HAP-1 (cell line): ENCODE measurements around the gene BICD2.

Source experiments
- DNase-seq, 2 experiments: peaks; one replicate each; pipeline ENCODE4 v3.0.0-alpha.2; 2016 to 2020; ENCODE audit warnings: low spot score in 2 of 2
- H3K27me3 ChIP-seq: fragments of 250-450 bp; sonication (Bioruptor Pico); 2 replicates; pipeline ENCODE4 v1.5.1; 2020; ENCODE audit warnings: low read depth, mild to moderate bottlenecking, moderate library complexity
- H3K36me3 ChIP-seq: fragments of 250-450 bp; sonication (Bioruptor Pico); replicated peaks from 2 replicates; pipeline ENCODE4 v1.5.1; 2020; ENCODE audit warnings: mild to moderate bottlenecking
- H3K4me1 ChIP-seq: fragments of 250-450 bp; sonication (Bioruptor Pico); 2 replicates; pipeline ENCODE4 v1.5.1; 2020; ENCODE audit warnings: mild to moderate bottlenecking
- H3K4me3 ChIP-seq: fragments of 250-450 bp; sonication (Bioruptor Pico); 2 replicates; pipeline ENCODE4 v1.5.1; 2020; ENCODE audit warnings: mild to moderate bottlenecking, moderate library complexity
- H3K9me3 ChIP-seq: fragments of 250-450 bp; sonication (Bioruptor Pico); 2 replicates; pipeline ENCODE4 v1.5.1; 2020; ENCODE audit warnings: mild to moderate bottlenecking, moderate library complexity
- in situ Hi-C: fragments of 300-500 bp; cut with MboI; formaldehyde crosslinking; loops from 3 replicates; pipeline ENCODE4 v1.14.3; 2020; ENCODE audit warnings: low sequenced_read_pairs, inconsistent platforms, mixed read lengths

Gene BICD2

DNA sequence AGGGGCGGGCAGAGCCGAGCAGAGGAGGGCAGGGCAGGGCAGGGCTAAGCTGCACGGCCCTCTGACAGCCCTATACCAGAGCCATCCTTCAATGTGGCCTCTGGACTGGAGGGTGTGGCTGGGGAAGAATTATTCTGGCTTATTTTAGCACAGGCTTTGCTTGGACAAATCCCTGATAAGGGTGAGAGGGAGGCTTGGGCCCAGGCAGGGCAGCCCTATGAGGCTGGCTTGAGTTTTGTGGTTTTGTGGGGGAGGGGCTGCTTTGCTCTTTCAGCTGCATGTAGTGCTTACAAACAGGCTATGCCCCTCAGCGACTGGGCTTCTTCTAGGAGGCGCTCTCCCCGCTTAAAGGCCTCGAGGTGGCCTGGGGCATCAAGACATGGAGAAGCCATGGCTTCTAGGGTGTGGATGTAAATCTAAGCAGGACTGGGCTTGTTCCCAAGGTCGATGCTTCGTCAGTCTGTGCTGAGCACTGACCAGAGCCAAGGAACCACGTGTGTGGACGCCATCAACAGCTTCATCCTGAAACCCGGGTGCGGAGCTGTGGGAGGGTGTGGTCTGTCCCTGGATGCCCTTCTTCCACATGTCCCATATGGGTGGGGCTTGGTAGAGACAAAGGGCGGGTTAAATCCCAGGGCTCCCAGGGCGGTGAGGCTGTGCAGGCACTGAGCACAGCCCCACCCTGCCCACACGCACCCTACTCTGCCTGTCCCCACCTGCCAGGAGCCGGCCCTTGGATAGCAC, 49.0 kb downstream of the BICD2 start:
- no peak for DNase-seq
- Histone ChIP-seq H3K4me3 (no peak overlapping the region), H3K27me3 (no peaks in the 10 kb centered on the region), H3K36me3 (peaks cover 86% of the 10 kb centered on the region), H3K4me1 (no peaks in the 10 kb centered on the region), H3K9me3 (no peaks in the 10 kb centered on the region)
- in situ Hi-C loops = loop anchor here (5.0 kb wide), 1 partner anchor 77 kb away; no protein-coding TSS in a partner anchor

DNA sequence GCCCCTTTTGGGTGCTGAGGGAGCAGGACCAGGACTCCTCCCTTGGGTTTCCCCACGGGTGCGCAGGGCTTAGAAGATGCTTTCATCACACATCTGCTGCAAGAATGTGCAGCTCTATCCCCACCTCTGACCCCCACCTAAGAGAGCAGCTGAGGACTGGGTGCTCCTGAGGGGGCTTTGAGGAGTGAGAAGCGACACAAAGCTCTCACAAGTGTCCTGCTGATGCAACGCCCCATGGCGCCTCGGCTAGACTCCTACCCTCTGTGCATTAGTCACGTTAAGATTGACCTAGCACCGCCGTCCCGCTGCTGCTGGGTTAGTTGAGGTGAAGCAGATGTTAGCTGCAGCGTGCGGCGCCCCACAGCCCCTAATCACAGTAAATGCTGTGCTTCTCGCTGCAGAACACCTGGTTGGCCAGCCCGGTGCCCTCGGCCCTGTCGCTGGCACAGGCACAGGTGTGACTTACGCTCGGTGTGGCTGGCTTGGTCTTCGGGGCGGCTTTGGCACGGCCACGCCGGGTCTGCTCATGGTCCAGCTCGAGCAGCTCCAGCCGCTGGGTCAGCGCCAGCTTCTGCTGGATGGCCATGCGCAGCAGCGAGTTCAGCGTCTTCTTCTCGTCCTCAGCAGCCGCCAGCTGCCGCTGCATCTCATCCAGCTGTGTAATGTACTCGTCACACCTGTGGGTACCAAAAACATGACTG, 49.7 kb downstream of the BICD2 start:
- Histone ChIP-seq H3K36me3 (peaks cover 79% of the 10 kb centered on the region), H3K4me3 (no peak overlapping the region), H3K4me1 (no peaks in the 10 kb centered on the region), H3K27me3 (no peaks in the 10 kb centered on the region), H3K9me3 (no peaks in the 10 kb centered on the region)
- DNase-seq = no peak
- in situ Hi-C loops = loop anchor here (5.0 kb wide), 1 partner anchor 77 kb away; no protein-coding TSS in a partner anchor

DNA sequence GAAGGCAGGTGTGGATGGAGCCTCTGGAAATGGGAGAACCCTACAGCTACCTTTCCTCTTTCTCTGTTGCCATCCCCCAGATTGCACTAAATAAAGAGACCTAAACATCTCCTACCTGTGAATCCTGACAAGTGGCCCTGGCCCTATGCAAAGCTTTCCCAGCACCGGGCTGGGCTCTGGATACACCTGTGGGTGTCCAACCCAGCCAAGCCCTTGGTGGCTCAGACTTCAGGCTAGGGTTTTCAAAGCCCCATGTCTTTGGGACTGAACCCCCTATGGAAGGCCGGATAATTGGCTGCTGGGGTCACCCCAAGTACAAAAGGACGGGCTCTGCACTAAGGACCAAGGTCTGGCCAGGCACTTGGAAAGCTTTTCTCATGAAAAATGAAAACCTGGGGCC, 50.6 kb downstream of the BICD2 start:
- H3K4me3 ChIP-seq = no peak overlapping the region
- in situ Hi-C loops = no loop called here
- H3K36me3 ChIP-seq = peaks cover 70% of the 10 kb centered on the region

DNA sequence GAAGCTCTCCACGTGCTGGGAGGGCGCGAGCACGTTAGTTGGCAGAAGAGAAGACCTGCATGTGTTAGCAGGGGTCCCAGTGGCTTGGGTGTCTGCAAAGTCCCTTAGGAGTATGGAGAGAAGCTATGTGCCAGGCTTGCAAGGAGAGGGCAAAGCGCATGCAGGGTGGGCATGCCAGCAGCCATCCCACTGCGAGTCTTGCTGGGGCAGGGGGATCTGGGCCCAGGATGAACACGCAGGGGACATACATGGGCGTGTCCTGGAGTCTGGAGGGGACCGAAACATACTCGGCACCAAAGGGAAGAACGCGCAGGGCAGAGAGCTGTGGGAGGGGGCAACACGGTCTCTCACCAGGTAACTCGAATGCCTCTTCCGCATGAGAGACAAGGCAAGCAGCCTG, 51.1 kb downstream of the BICD2 start:
- H3K9me3 ChIP-seq = no peaks in the 10 kb centered on the region
- H3K36me3 ChIP-seq = peaks cover 65% of the 10 kb centered on the region
- no peak for DNase-seq
- in situ Hi-C loops = no loop called here
- H3K4me1 ChIP-seq = no peaks in the 10 kb centered on the region
- no peaks in the 10 kb centered on the region for H3K27me3 ChIP-seq
- H3K4me3 ChIP-seq = no peak overlapping the region

More for the DNA sequence above, 50.6 kb downstream of the BICD2 start:
- no peaks in the 10 kb centered on the region for H3K27me3 ChIP-seq
- H3K4me1 ChIP-seq = no peaks in the 10 kb centered on the region
- no peaks in the 10 kb centered on the region for H3K9me3 ChIP-seq
- DNase-seq = no peak

GRCh38 chr9:92712767-92713166, 51.9 kb downstream of the BICD2 start:
- Histone ChIP-seq H3K27me3 (no peaks in the 10 kb centered on the region), H3K9me3 (no peaks in the 10 kb centered on the region), H3K4me3 (no peak overlapping the region), H3K36me3 (peaks cover 59% of the 10 kb centered on the region), H3K4me1 (no peaks in the 10 kb centered on the region)
- DNase-seq = no peak
- in situ Hi-C loops = no loop called here

- no peaks in the 10 kb centered on the region for H3K27me3 ChIP-seq
- no peaks in the 10 kb centered on the region for H3K9me3 ChIP-seq
- peaks cover 50% of the 10 kb centered on the region for H3K36me3 ChIP-seq
- DNase-seq = no peak
- in situ Hi-C loops = no loop called here
- no peaks in the 10 kb centered on the region for H3K4me1 ChIP-seq
- no peak overlapping the region for H3K4me3 ChIP-seq
Observed at GRCh38 chr9:92711844-92712243, 52.8 kb downstream of the BICD2 start.

DNA sequence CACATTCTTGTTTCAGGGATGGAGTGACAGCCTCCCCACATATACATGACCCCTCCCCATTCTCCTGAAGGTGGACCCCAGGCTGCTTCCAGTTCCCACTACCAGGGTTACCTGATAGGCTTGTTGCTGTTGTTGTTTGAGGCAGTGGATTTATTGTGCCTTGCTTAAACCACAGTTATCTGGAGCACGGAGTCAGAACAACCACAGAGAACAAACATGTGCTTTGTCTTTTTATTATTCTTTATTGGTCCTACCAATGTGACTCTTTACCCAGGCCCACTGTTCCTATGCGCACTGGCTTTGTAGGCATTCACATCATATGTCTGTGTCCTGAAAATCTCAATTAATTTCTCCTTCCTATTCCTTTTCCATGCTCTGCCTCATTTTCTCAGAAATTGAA, 53.5 kb downstream of the BICD2 start:
- in situ Hi-C loops = no loop called here
- no peaks in the 10 kb centered on the region for H3K27me3 ChIP-seq
- no peak overlapping the region for H3K4me3 ChIP-seq
- no peaks in the 10 kb centered on the region for H3K4me1 ChIP-seq
- peaks cover 43% of the 10 kb centered on the region for H3K36me3 ChIP-seq
- no peak for DNase-seq
- no peaks in the 10 kb centered on the region for H3K9me3 ChIP-seq

- in situ Hi-C loops = no loop called here
- H3K27me3 ChIP-seq = no peaks in the 10 kb centered on the region
- H3K9me3 ChIP-seq = no peaks in the 10 kb centered on the region
- no peak for DNase-seq
- H3K36me3 ChIP-seq = peaks cover 35% of the 10 kb centered on the region
- no peak overlapping the region for H3K4me3 ChIP-seq
- no peaks in the 10 kb centered on the region for H3K4me1 ChIP-seq
Observed at GRCh38 chr9:92710368-92710767, 54.3 kb downstream of the BICD2 start.

DNA sequence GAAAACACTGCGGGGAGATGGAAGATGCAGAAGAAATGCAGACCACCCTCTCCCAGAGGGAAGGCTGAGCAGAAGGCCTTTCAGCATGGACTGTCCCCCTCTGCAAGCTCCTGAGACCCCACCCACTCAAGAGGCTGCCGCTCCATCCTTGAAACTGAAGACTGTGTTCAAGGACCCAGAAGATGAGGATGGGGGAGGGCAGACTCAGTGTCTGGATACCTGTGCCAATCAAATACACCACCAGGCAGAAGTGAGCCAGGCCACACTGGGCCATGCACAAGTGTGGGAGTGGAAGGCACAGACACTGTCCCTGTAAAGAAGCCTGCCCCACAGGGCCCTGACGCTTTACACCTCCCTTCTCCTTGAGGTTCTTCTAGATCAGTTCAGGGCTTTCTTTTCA, 54.7 kb downstream of the BICD2 start:
- Histone ChIP-seq H3K36me3 (peaks cover 31% of the 10 kb centered on the region), H3K27me3 (no peaks in the 10 kb centered on the region), H3K9me3 (no peaks in the 10 kb centered on the region), H3K4me1 (no peaks in the 10 kb centered on the region), H3K4me3 (no peak overlapping the region)
- in situ Hi-C loops = no loop called here
- DNase-seq = no peak

DNA sequence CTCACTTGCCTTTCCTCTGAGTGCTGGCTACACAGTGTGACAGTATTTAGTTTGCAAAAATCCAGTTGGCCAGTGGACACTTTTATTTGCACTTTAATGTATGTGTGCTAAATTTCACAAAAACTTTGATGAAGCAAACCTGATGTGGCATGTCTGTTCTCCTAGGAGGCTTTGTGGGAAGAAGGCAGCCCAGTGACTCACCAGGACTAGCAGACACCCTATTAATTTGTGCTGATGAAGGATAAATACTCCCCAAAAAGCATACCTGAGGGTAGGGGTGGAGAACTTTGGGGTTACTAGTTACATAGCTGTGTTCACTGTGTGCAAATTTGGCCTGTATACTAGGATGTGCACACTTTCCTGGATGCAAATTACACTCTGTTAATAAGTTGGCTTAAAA, 55.4 kb downstream of the BICD2 start:
- no peaks in the 10 kb centered on the region for H3K27me3 ChIP-seq
- no peak for DNase-seq
- H3K4me3 ChIP-seq = no peak overlapping the region
- in situ Hi-C loops = no loop called here
- H3K4me1 ChIP-seq = no peaks in the 10 kb centered on the region
- H3K36me3 ChIP-seq = peaks cover 24% of the 10 kb centered on the region
- no peaks in the 10 kb centered on the region for H3K9me3 ChIP-seq

DNA sequence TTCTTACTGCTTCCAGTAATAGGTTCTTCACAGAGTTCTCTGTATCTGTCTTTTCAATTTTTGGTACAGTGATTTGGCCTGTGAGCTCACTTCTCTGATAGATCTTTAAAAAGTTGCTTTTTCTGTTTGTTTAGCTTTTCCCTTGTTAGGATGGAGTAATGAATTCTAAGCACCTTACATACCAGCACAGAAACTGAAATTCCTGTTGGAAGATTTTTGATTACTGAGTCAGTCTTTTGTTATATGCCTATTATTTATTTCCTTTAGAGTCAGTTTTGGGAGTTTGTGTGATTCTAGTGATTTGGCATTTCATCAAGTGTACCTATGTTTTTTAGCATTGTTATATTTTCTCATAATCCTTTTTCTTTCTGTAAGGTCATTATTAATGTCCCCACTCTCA, 57.1 kb downstream of the BICD2 start:
- DNase-seq = no peak
- Histone ChIP-seq H3K4me1 (no peaks in the 10 kb centered on the region), H3K27me3 (no peaks in the 10 kb centered on the region), H3K9me3 (no peaks in the 10 kb centered on the region), H3K36me3 (peaks cover 9% of the 10 kb centered on the region), H3K4me3 (no peak overlapping the region)
- in situ Hi-C loops = no loop called here

- no peaks in the 10 kb centered on the region for H3K27me3 ChIP-seq
- no peak overlapping the region for H3K4me3 ChIP-seq
Observed at GRCh38 chr9:92706218-92706940, 58.3 kb downstream of the BICD2 start.

DNA sequence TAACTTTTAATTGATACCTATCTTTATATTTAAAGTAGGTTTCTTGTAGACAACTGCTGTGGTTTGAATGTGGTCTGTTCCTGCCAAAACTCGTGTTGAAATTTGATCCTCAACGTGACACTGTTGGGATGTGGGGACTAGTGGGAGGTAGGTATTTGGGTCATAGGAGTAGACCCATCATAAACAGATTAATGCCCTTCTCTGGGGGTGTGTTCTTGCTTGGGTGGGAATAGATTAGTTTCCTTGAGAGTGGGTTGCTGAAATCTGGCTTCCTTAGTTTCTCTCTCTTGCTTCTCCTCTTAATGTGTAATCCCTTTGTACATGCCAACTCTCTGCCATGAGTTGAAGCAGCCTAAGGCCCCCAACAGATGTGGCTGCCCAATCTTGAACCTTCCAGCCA, 60.1 kb downstream of the BICD2 start:
- in situ Hi-C loops = no loop called here
- H3K27me3 ChIP-seq = no peaks in the 10 kb centered on the region

More at GRCh38 chr9:92706218-92706940, 58.3 kb downstream of the BICD2 start:
- no peaks in the 10 kb centered on the region for H3K4me1 ChIP-seq
- H3K9me3 ChIP-seq = no peaks in the 10 kb centered on the region
- peak; percentile 34 to 70 for DNase-seq
- in situ Hi-C loops = no loop called here
- H3K36me3 ChIP-seq = peaks cover 5% of the 10 kb centered on the region

DNA sequence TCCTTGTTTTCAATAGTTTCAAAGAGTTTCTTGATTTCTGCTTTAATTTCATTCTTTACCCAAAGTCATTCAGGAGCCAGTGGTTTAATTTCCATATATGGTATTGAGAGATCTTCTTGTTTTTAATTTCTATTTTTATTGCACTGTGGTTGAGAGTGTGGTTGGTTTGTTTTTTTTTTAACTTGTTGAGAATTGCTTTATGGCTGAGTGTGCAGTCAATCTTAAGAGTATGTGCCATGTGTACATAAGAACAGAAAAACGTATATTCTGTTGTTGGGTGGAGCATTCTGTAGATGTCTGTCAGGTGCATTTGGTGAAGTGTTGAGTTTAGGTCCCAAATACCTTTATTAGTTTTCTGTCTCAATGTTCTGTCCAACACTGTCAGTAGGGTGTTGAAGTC, 68.0 kb downstream of the BICD2 start:
- Histone ChIP-seq H3K4me1 (no peaks in the 10 kb centered on the region), H3K4me3 (no peak overlapping the region), H3K9me3 (0 out of 2 replicates have a peak, but pooled peaks cover 3% of the 10 kb centered on the region), H3K36me3 (no peaks in the 10 kb centered on the region), H3K27me3 (no peaks in the 10 kb centered on the region)
- DNase-seq = no peak
- in situ Hi-C loops = no loop called here

More for the DNA sequence above, 60.1 kb downstream of the BICD2 start:
- Histone ChIP-seq H3K9me3 (no peaks in the 10 kb centered on the region), H3K4me1 (no peaks in the 10 kb centered on the region), H3K4me3 (no peak overlapping the region), H3K36me3 (no peaks in the 10 kb centered on the region)
- DNase-seq = no peak
